ENCODE data around the gene MTHFS.

MTHFS gene

DNA sequence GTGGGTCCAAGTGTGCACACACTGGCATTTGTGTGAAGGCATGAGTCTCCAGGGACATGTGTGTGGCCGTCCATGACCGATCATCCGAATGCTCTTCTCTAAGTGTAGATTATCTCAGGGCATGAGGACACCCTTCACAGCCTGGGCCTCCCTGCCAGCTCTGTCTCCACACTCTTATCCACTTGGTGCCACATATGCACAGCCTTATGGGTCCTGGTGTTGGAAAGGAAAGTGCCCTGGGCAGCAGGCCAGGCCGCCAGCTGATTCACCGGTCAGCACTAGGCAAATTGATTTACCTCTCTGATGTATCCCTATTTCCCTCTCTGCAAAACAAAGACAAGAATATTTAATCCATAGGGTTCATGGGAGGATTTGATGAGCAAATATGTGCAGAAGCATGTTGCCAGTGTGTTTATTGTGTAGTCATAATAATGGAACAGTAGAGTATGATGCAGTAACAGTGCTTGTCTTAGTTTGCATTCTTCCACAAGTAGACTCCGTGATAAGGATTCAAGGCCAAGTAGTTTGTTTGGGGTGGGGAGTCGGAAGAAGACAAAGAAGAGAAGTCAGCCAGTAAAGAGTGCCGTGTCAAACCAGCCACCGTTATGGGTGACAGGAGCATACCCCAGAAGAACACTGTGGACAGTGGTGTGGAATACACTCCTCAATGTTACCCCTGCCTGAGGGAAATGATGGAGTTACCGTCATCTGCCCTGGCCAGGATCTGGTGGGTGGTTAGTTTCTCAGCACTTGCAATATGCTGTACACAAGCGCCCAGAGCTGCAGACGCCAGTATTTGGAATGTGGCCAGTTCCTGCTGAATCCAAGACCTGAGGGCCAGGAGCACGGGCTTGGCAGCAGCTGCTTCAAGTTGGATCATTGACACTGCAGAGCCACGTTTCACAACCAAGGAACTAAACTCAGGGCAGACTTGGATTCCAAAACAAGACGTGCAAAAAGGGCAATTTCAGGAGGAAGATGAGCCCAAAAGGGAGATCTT is 85.1 kb downstream of the MTHFS start:
- no peak for DNase-seq

DNA sequence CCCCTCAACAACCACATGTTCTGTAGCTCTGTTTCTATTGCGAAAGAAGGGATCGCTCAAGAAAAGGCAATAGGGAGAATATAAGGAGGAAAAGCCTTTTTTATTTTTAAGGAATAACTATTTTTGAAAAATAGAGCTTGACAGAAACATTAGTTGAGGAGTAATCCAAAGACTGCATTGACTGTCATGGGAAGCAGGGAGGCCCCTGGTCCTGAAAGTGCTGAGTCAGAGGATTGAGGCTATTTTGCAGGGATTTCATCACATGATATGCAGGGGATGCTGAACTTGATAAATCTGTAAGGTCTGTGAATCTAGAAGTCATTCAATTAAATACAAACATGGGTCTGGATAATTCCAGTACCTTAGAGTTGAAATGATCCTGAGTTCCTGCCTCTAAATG is 92.0 kb downstream of the MTHFS start:
- no peak for DNase-seq

DNA sequence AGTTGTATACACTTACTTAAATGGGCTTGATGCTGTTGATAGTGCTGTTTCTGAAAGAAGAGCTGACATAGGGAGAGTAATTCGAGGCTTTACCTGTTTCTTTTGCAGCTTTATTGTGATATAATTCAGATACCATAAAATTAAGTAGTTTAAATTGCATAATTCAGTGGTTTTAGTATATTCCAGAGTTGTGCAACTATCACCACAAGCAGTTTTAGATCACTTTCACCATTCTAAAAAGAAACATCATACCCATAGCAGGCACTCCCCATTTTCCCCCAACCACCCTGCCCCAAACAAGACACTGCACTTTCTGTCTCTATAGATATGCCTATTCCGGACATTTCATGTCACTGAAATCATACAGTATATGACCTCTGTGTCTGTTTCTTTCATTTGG is 98.5 kb downstream of the MTHFS start:
- no peak for DNase-seq

Data from activated CD8-positive, alpha-beta memory T cell treated with anti-CD3 and anti-CD28 coated beads, Interleukin-2, amount 50 U/mL, for 48 hours (primary cell).